Naive B cell (primary cell): Measurements from ENCODE around the gene SGIP1. TPM values are rescaled to one million over a fixed set of nuclear protein-coding genes. Genes with fewer than 3 reads are reported as not detected.
A peak's percentile ranks its signal among the peaks of the same experiment; 100 is the strongest.

ENCODE experiments used
- ATAC-seq, 2 donors: fragments of 150-1000 bp; cut with Tn5 transposase; 2 replicates each; pipeline ENCODE4 v1.10.0; 2021; ENCODE audit warnings: low read depth in 2 of 2, mild to moderate bottlenecking in 2 of 2, moderate library complexity in 2 of 2
- DNase-seq: peaks from one replicate; pipeline ENCODE4 v3.0.0; 2022
- H3K27ac Mint-ChIP-seq, 6 donors: one replicate each; pipeline ENCODE4 v1.8.0; 2020 to 2022; ENCODE audit warnings: mild to moderate bottlenecking in 6 of 6, mixed read lengths in 6 of 6, moderate library complexity in 5 of 6, inconsistent platforms in 2 of 6
- H3K27me3 Mint-ChIP-seq, 3 donors: one replicate each; pipeline ENCODE4 v1.8.0; 2021 to 2022; ENCODE audit warnings: mixed read lengths in 3 of 3, mild to moderate bottlenecking in 1 of 3
- H3K36me3 Mint-ChIP-seq, 2 donors: one replicate each; pipeline ENCODE4 v1.8.0; 2020 to 2022; ENCODE audit warnings: mixed read lengths in 2 of 2, inconsistent platforms in 1 of 2, mild to moderate bottlenecking in 1 of 2
- H3K4me1 Mint-ChIP-seq, 3 donors: one replicate each; pipeline ENCODE4 v1.8.0; 2020 to 2022; ENCODE audit warnings: mixed read lengths in 3 of 3, inconsistent platforms in 1 of 3, mild to moderate bottlenecking in 1 of 3, moderate library complexity in 1 of 3
- H3K4me3 Mint-ChIP-seq, 8 donors: one replicate each; pipeline ENCODE4 v1.8.0; 2020 to 2022; ENCODE audit warnings: mild to moderate bottlenecking in 8 of 8, mixed read lengths in 8 of 8, moderate library complexity in 8 of 8, inconsistent platforms in 2 of 8
- H3K9me3 Mint-ChIP-seq, 7 donors: one replicate each; pipeline ENCODE4 v1.8.0; 2020 to 2022; ENCODE audit warnings: mixed read lengths in 7 of 7, mild to moderate bottlenecking in 5 of 7, inconsistent platforms in 2 of 7, moderate library complexity in 1 of 7
- polyA plus RNA-seq, 6 donors: library from polyadenylated mRNA; unstranded; fragments of 300-500 nt; fragmentation: Illumina TruSeq; gene quantifications; one replicate each; pipeline ENCODE4 v1.2.3, GENCODE V29; 2021; ENCODE audit warnings: low read depth in 6 of 6

Gene SGIP1
- polyA plus RNA-seq, 6 donors from 2014 or later: not detected

DNA sequence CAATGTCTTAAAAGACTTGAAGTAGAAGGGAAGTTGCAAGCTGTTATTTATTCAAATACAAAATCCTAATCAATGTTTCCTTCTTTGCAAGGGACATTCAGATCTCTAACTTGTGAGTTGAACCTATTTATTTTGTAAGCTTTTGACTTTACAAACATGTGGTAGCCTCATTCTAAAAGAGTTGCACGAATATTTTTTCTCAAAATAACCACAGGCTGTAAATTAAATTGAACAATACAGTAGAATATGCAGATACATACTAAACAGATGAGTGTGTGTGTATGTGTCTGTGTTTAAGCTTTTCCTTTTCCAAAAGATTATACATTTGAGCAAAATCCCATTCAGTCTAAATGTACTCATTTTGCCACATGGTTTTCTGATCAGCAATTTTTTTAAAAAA, 213.5 kb downstream of the SGIP1 start:
- Mint-ChIP-seq H3K27ac (no peak overlapping the region), H3K9me3 (no peaks in the 10 kb centered on the region), H3K36me3 (no peaks in the 10 kb centered on the region), H3K27me3 (peaks cover 16 to 28% (median 20%) of the 10 kb centered on the region in 3 donors), H3K4me3 (no peak overlapping the region), H3K4me1 (peaks cover 6 to 13% (median 8%) of the 10 kb centered on the region in 3 donors)
- ATAC-seq (no peak), DNase-seq (no peak)

GRCh38 chr1:66750577-66750976, 216.6 kb downstream of the SGIP1 start:
- Mint-ChIP-seq H3K4me1 (peaks cover 13 to 19% (median 16%) of the 10 kb centered on the region in 3 donors), H3K9me3 (no peaks in the 10 kb centered on the region), H3K4me3 (no peak overlapping the region), H3K36me3 (no peaks in the 10 kb centered on the region), H3K27ac (no peak overlapping the region), H3K27me3 (peaks cover 25 to 41% (median 31%) of the 10 kb centered on the region in 3 donors)
- DNase-seq: no peak
- ATAC-seq: no peak

- ATAC-seq (no peak), DNase-seq (no peak)
- Mint-ChIP-seq H3K4me3 (no peak overlapping the region), H3K9me3 (no peaks in the 10 kb centered on the region), H3K36me3 (no peaks in the 10 kb centered on the region), H3K27me3 (peaks cover 25 to 41% (median 31%) of the 10 kb centered on the region in 3 donors), H3K4me1 (peaks cover 13 to 19% (median 16%) of the 10 kb centered on the region in 3 donors), H3K27ac (no peak overlapping the region)
These were observed 217.2 kb downstream of the SGIP1 start for GRCh38 chr1:66751160-66751559.

DNA sequence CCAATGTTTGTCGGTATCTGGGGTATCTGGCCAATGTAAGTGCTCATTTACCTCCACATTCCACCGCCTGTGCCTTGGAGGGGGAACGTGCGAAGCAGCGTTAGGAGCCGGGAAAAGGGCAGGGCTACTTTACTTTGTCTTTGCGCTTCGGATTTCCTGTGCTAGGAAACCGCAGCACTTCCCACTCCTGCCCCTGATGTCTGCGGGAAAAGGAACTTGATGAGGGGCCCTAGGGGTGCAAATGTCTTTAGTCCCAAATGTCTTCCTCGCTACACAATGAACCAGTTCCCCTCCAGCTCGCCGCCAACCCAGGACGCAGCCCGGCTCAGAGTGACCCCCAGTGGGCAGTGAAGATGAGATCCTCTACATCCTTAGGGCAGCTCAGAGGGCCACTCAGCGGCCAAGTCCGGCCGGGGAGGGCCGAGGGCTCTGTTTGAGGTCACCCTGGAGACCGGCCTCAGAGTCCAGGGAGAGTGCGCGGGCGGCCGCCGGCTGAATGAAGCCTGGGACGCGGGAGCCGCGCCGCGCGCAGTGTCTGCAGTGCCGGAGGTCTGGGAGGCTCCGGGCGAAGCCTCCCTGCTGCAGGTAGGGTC, 218.1 kb downstream of the SGIP1 start, which contains the start of gene DYNLT5:
TSS of gene DYNLT5 (plus strand) at position 460 of the 593 bp plus-strand sequence. CDS start 2,200 bp downstream, outside the sequence.
- ATAC-seq: peak in 1 of 2 donors; percentile 28
- no peaks in the 10 kb centered on the region for H3K36me3 Mint-ChIP-seq
- H3K27me3 Mint-ChIP-seq: peaks cover 25 to 41% (median 36%) of the 10 kb centered on the region in 3 donors
- peak within 1 kb of the TSS in 7 of 8 donors; percentile 37 to 85 (median 75) for H3K4me3 Mint-ChIP-seq
- peak within 1 kb of the TSS in 2 of 6 donors; percentile 0 to 23 for H3K27ac Mint-ChIP-seq
- no peaks in the 10 kb centered on the region for H3K9me3 Mint-ChIP-seq
- peaks cover 13 to 19% (median 16%) of the 10 kb centered on the region in 3 donors for H3K4me1 Mint-ChIP-seq
- DNase-seq: no peak

- Mint-ChIP-seq H3K36me3 (no peaks in the 10 kb centered on the region), H3K9me3 (no peaks in the 10 kb centered on the region), H3K27ac (peak overlapping the region in 2 of 6 donors; percentile 0 to 23), H3K4me1 (peaks cover 17 to 20% (median 17%) of the 10 kb centered on the region in 3 donors), H3K4me3 (peak overlapping the region in 7 of 8 donors; percentile 37 to 85 (median 75)), H3K27me3 (peaks cover 25 to 41% (median 36%) of the 10 kb centered on the region in 3 donors)
- ATAC-seq (peak in 1 of 2 donors; percentile 13), DNase-seq (no peak)
These were observed 218.9 kb downstream of the SGIP1 start for GRCh38 chr1:66752671-66753371.

GRCh38 chr1:66757722-66758240, 223.8 kb downstream of the SGIP1 start:
- peaks cover 13 to 14% (median 13%) of the 10 kb centered on the region in 3 donors for H3K4me1 Mint-ChIP-seq
- ATAC-seq: no peak

DNA sequence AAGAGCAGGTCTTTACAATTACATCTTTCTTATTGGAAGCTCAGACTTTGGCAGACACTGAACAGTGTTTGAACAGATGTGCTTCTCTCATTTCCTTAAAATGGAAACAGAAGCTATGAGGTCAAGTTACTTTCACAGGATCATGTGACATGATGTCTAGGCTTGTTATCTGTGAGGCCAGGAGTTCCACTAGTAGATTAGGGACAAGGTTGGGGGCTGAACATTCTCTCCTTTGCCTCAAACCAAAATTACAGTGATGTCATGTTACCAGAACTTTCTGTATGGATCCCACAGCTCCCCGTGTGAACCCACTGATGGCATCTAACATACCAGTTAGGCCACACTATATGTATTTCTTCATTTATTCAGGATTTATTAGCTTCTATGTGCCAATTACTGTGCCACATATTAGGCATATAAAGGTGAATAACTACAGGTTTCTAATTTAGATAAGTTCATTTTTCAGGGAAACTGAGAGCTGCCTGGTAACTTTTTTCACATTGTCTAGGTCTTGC, 224.3 kb downstream of the SGIP1 start:
- peaks cover 8 to 10% (median 10%) of the 10 kb centered on the region in 3 donors for H3K4me1 Mint-ChIP-seq
- H3K27ac Mint-ChIP-seq: peak overlapping the region in 5 of 6 donors; percentile 4 to 57 (median 15)
- no peak overlapping the region for H3K4me3 Mint-ChIP-seq
- DNase-seq: peak; percentile 48
- H3K36me3 Mint-ChIP-seq: no peaks in the 10 kb centered on the region
- H3K27me3 Mint-ChIP-seq: peaks cover 1 to 12% (median 5%) of the 10 kb centered on the region in 3 donors
- peak; percentile 93 to 95 for ATAC-seq
- no peaks in the 10 kb centered on the region for H3K9me3 Mint-ChIP-seq

More at GRCh38 chr1:66757722-66758240, 223.8 kb downstream of the SGIP1 start:
- no peaks in the 10 kb centered on the region for H3K9me3 Mint-ChIP-seq
- H3K27ac Mint-ChIP-seq: peak overlapping the region in 4 of 6 donors; percentile 9 to 69 (median 12)
- peaks cover 6 to 13% (median 11%) of the 10 kb centered on the region in 3 donors for H3K27me3 Mint-ChIP-seq
- DNase-seq: no peak
- no peak overlapping the region for H3K4me3 Mint-ChIP-seq
- H3K36me3 Mint-ChIP-seq: no peaks in the 10 kb centered on the region

- H3K4me3 Mint-ChIP-seq: no peak overlapping the region
- no peaks in the 10 kb centered on the region for H3K36me3 Mint-ChIP-seq
- H3K9me3 Mint-ChIP-seq: no peaks in the 10 kb centered on the region
- DNase-seq (no peak), ATAC-seq (no peak)
- peaks cover 8 to 10% (median 10%) of the 10 kb centered on the region in 3 donors for H3K4me1 Mint-ChIP-seq
- no peak overlapping the region for H3K27ac Mint-ChIP-seq
- peaks cover 0 to 17% (median 0%) of the 10 kb centered on the region in 3 donors for H3K27me3 Mint-ChIP-seq
These were observed 226.6 kb downstream of the SGIP1 start for GRCh38 chr1:66760506-66760905.

DNA sequence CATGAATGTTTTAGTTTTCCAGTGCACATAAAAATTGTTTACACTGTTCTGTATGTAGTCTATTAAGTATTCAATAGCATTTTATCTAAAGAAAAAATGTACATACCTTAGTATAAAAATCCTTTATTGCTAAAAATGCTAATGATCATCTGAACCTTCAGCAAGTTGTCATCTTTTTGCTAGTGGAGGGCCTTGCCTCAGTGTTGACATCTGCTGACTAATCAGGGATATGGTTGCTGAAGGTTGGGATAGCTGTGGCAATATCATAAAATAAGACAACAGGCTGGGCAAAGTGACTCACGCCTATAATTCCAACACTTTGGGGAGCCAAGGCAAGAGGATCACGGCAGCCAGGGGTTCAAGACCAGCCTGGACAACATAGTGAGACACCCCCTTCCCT, 227.3 kb downstream of the SGIP1 start:
- ATAC-seq: no peak
- no peaks in the 10 kb centered on the region for H3K9me3 Mint-ChIP-seq

GRCh38 chr1:66764994-66765578, 231.1 kb downstream of the SGIP1 start:
- Mint-ChIP-seq H3K27ac (no peak overlapping the region), H3K4me1 (peaks cover 0 to 6% (median 0%) of the 10 kb centered on the region in 3 donors), H3K4me3 (no peak overlapping the region), H3K9me3 (no peaks in the 10 kb centered on the region), H3K27me3 (peaks cover 0 to 11% (median 0%) of the 10 kb centered on the region in 3 donors), H3K36me3 (no peaks in the 10 kb centered on the region)
- DNase-seq (peak; percentile 27), ATAC-seq (peak; percentile 47 to 57)

More for the DNA sequence above, 227.3 kb downstream of the SGIP1 start:
- DNase-seq: no peak
- peaks cover 0 to 17% (median 0%) of the 10 kb centered on the region in 3 donors for H3K27me3 Mint-ChIP-seq
- no peak overlapping the region for H3K27ac Mint-ChIP-seq
- H3K36me3 Mint-ChIP-seq: no peaks in the 10 kb centered on the region
- H3K4me3 Mint-ChIP-seq: no peak overlapping the region
- H3K4me1 Mint-ChIP-seq: peaks cover 8 to 10% (median 10%) of the 10 kb centered on the region in 3 donors

DNA sequence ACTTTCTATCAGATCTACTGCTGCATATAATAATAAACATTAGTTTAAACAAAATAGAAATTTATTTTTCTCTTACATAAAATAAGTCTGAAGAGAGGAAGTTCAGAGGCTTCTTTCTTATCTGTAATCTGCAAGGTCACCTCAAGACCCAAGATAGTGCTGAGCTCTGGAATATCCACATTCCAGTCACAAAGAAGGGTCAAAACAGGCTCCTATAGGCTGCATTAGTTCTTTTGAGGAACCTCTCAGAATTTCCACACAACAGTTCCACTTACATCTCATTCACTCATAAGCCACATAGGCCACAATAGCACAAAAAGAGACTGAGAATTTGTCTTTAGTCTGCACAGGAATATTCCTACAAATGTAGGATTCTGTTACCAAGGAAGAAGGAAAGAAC, 233.7 kb downstream of the SGIP1 start:
- Mint-ChIP-seq H3K4me1 (peaks cover 0 to 6% (median 0%) of the 10 kb centered on the region in 3 donors), H3K36me3 (no peaks in the 10 kb centered on the region), H3K4me3 (no peak overlapping the region), H3K27ac (no peak overlapping the region), H3K9me3 (no peaks in the 10 kb centered on the region), H3K27me3 (peaks cover 0 to 11% (median 0%) of the 10 kb centered on the region in 3 donors)
- DNase-seq (no peak), ATAC-seq (no peak)

DNA sequence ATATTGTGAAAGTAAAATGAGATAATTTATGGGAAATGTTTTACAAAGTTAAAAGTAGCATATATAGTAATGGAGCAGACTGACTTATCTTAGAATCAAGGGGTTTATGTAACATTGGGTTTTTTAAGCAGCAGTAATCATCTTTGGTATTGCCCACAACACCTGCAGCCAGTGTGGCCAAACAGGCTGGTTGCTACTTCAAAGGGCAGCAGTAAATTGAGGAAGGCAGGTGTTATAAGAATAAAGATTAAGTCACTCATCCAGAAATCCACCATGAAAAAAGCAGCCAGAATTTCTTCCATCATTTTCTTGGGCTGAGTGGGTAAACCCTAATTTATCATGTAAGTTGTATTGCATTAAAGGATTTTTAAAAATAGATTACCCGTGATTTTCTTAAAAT, 235.0 kb downstream of the SGIP1 start:
- peaks cover 0 to 4% (median 0%) of the 10 kb centered on the region in 3 donors for H3K27me3 Mint-ChIP-seq
- DNase-seq: no peak

More for the DNA sequence above, 235.0 kb downstream of the SGIP1 start:
- Mint-ChIP-seq H3K27ac (no peak overlapping the region), H3K4me3 (no peak overlapping the region), H3K4me1 (peaks cover 0 to 6% (median 0%) of the 10 kb centered on the region in 3 donors), H3K36me3 (no peaks in the 10 kb centered on the region), H3K9me3 (no peaks in the 10 kb centered on the region)
- no peak for ATAC-seq
